Measurements from ENCODE around the gene TLE4. TPM values are rescaled to one million over a fixed set of nuclear protein-coding genes. Genes with fewer than 3 reads are reported as not detected.

The TLE4 gene
- total RNA-seq, 1 experiment from 2014 or later, result 8.1 TPM

DNA sequence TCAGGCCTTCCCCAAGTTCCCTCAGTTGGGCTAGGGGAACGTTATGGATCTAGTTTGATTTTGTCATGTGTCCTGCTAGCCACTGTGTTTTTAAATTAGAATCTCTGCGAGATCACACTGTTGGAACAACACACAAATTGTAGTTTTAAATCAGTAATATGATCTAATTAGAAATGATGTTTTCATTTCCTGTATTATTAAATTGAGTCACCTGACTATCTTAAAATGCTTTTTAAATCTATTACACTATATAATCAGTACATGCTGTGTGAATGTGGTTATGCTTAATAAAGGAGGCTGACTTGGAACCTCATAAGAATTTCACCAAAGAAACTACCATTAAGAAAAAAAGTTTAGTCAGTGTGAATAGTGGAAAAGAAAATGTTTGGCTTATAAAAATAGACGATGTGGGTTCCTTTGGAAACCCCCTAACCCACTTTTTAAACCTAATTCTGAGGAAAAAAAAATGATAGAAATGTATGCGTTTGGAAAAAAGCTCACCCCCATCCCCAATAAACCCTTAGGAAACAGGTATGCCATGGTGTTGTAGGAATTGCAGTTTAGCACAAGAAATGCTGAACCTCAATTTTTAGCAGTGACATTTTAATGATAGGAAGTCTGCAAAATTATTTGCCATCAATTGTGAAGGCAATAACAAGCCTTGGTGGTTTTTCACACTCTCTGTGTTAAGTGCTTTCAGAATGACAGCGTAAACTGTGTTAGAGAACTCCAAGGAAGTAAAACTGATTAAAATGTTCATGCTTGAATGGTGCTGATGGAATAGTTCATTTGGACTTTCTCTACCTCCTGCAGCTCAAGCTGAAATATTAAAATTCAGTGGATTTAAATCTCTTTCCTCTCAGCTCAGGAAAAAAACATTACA is 59.0 kb downstream of the TLE4 start:
- no peaks in the 10 kb centered on the region for H3K27me3 ChIP-seq (replicated peaks; ENCODE audit: control insufficient read depth, insufficient read depth, low read length)
- no peaks in the 10 kb centered on the region for H3K27me3 Mint-ChIP-seq (ENCODE audit: insufficient read depth, unreplicated experiment)
- no peaks in the 10 kb centered on the region for H3K36me3 ChIP-seq (ENCODE audit: control insufficient read depth, insufficient read depth, low read length)
- ChIA-PET POLR2A (no interaction called here), CTCF (no interaction called here)
- no peak overlapping the region for H3K4me3 ChIP-seq (ENCODE audit: low read depth, low read length)
- no peaks in the 10 kb centered on the region for H3K4me1 Mint-ChIP-seq (ENCODE audit: low read depth, unreplicated experiment)
- no TSS peak for BruUV-seq (replicated peaks)
- TF ChIP-seq, protein P1, sequence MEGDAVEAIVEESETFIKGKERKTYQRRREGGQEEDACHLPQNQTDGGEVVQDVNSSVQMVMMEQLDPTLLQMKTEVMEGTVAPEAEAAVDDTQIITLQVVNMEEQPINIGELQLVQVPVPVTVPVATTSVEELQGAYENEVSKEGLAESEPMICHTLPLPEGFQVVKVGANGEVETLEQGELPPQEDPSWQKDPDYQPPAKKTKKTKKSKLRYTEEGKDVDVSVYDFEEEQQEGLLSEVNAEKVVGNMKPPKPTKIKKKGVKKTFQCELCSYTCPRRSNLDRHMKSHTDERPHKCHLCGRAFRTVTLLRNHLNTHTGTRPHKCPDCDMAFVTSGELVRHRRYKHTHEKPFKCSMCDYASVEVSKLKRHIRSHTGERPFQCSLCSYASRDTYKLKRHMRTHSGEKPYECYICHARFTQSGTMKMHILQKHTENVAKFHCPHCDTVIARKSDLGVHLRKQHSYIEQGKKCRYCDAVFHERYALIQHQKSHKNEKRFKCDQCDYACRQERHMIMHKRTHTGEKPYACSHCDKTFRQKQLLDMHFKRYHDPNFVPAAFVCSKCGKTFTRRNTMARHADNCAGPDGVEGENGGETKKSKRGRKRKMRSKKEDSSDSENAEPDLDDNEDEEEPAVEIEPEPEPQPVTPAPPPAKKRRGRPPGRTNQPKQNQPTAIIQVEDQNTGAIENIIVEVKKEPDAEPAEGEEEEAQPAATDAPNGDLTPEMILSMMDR (IDR thresholded peaks at IDR 0.05; ENCODE audit: insufficient read depth in 1 of 2, low read depth in 1 of 2, low read length in 1 of 2, severe bottlenecking in 1 of 2, unreplicated experiment in 1 of 2), result no peak
- H3K9me3 Mint-ChIP-seq (ENCODE audit: unreplicated experiment), result no peaks in the 10 kb centered on the region
- H3K4me1 ChIP-seq, result no peaks in the 10 kb centered on the region
- DNase-seq, result no peak
- intact Hi-C loops (cut with micrococcal nuclease; ENCODE audit: unreplicated experiment), result no loop called here
- H3K36me3 Mint-ChIP-seq (ENCODE audit: insufficient read depth, unreplicated experiment), result no peaks in the 10 kb centered on the region
- no peaks in the 10 kb centered on the region for H3K9me3 ChIP-seq
- no peak overlapping the region for H3K4me3 Mint-ChIP-seq (ENCODE audit: unreplicated experiment)
- no peak overlapping the region for H3K27ac Mint-ChIP-seq (ENCODE audit: unreplicated experiment)

DNA sequence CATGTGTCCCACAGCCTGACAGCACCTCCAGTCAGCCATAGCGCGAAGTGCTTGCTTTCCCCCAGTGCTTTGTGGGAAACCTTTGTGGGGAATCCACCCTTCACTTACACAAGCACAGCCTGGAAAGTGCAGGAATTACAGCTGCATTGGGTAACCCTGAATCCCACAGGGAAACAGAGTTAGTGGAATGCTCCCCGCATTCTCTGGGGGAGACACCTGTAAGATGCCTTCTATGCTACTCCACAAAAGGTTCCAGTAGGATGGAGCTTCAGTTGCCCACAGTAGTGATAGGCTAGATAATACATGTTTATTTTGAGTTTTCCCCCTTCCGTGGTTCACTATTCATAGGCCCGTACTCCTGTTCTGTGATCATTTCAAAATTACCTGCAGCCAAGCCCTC is 60.3 kb downstream of the TLE4 start:
- no peak for DNase-seq
- CTCF ChIA-PET, result no interaction called here
- H3K27ac Mint-ChIP-seq (ENCODE audit: unreplicated experiment), result peak overlapping the region; percentile 69
- Histone ChIP-seq H3K9me3 (no peaks in the 10 kb centered on the region), H3K36me3 (ENCODE audit: control insufficient read depth, insufficient read depth, low read length) (no peaks in the 10 kb centered on the region), H3K4me1 (no peaks in the 10 kb centered on the region), H3K4me3 (ENCODE audit: low read depth, low read length) (no peak overlapping the region), H3K27me3 (replicated peaks; ENCODE audit: control insufficient read depth, insufficient read depth, low read length) (no peaks in the 10 kb centered on the region)
- TF ChIP-seq, protein P1 (IDR thresholded peaks at IDR 0.05; ENCODE audit: insufficient read depth in 1 of 2, low read depth in 1 of 2, low read length in 1 of 2, severe bottlenecking in 1 of 2, unreplicated experiment in 1 of 2), result no peak
- intact Hi-C loops (cut with micrococcal nuclease; ENCODE audit: unreplicated experiment), result no loop called here
- H3K9me3 Mint-ChIP-seq (ENCODE audit: unreplicated experiment), result no peaks in the 10 kb centered on the region
- no peak overlapping the region for H3K4me3 Mint-ChIP-seq (ENCODE audit: unreplicated experiment)
- no TSS peak for BruUV-seq (replicated peaks)
- no peaks in the 10 kb centered on the region for H3K27me3 Mint-ChIP-seq (ENCODE audit: insufficient read depth, unreplicated experiment)
- POLR2A ChIA-PET, result no interaction called here
- no peaks in the 10 kb centered on the region for H3K4me1 Mint-ChIP-seq (ENCODE audit: low read depth, unreplicated experiment)
- no peaks in the 10 kb centered on the region for H3K36me3 Mint-ChIP-seq (ENCODE audit: insufficient read depth, unreplicated experiment)

DNA sequence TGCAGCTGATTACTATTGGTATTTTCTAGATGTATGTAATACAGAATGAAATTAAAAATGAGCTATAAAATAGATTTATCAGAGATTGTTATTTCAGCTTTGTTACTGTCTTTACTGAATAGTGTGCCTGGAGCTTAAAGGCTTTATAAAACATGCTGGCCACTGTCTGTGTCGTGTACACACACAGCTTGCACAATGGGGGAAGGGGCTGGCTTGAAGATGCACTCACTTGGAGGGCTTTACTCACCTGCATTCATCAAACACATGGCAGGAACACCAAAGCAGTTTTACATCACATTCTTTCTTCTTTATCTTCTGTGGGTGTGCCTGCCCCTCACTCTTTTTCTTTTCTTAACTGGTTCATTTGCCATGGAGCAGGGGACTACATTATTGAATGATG is 60.9 kb downstream of the TLE4 start:
- POLR2A ChIA-PET, result no interaction called here
- intact Hi-C loops (cut with micrococcal nuclease; ENCODE audit: unreplicated experiment), result no loop called here
- no peaks in the 10 kb centered on the region for H3K27me3 Mint-ChIP-seq (ENCODE audit: insufficient read depth, unreplicated experiment)
- no peak overlapping the region for H3K4me3 ChIP-seq (ENCODE audit: low read depth, low read length)
- H3K4me1 Mint-ChIP-seq (ENCODE audit: low read depth, unreplicated experiment), result peaks cover 4% of the 10 kb centered on the region
- TF ChIP-seq, protein P1 (IDR thresholded peaks at IDR 0.05; ENCODE audit: insufficient read depth in 1 of 2, low read depth in 1 of 2, low read length in 1 of 2, severe bottlenecking in 1 of 2, unreplicated experiment in 1 of 2), result no peak
- no peak overlapping the region for H3K27ac Mint-ChIP-seq (ENCODE audit: unreplicated experiment)
- H3K9me3 ChIP-seq, result no peaks in the 10 kb centered on the region
- no peaks in the 10 kb centered on the region for H3K4me1 ChIP-seq
- DNase-seq, result no peak
- H3K4me3 Mint-ChIP-seq (ENCODE audit: unreplicated experiment), result no peak overlapping the region
- no peaks in the 10 kb centered on the region for H3K36me3 ChIP-seq (ENCODE audit: control insufficient read depth, insufficient read depth, low read length)
- BruUV-seq (replicated peaks), result no TSS peak
- H3K27me3 ChIP-seq (replicated peaks; ENCODE audit: control insufficient read depth, insufficient read depth, low read length), result no peaks in the 10 kb centered on the region
- H3K36me3 Mint-ChIP-seq (ENCODE audit: insufficient read depth, unreplicated experiment), result no peaks in the 10 kb centered on the region
- CTCF ChIA-PET, result no interaction called here
- H3K9me3 Mint-ChIP-seq (ENCODE audit: unreplicated experiment), result no peaks in the 10 kb centered on the region
